Fibroblast of the aortic adventitia (primary cell): ENCODE measurements around the gene RPL41. TPM values are rescaled to one million over a fixed set of nuclear protein-coding genes. Genes with fewer than 3 reads are reported as not detected.

ENCODE experiments used
- DNase-seq: peaks from one replicate; pipeline ENCODE4 v3.0.0-alpha.2; 2010; ENCODE audit warnings: low read depth
- H3K4me3 ChIP-seq: 2 replicates; pipeline ENCODE4 v1.5.1; 2011; ENCODE audit warnings: low read depth, mild to moderate bottlenecking, control low read depth, low read length, moderate library complexity
- CTCF ChIP-seq: IDR thresholded peaks from 2 replicates; pipeline ENCODE4 v1.5.1; 2011; ENCODE audit warnings: mild to moderate bottlenecking, low read length, control low read depth, inconsistent platforms; ENCODE audit not compliant: insufficient read depth
- total RNA-seq: library from RNA; depleted of rRNA; stranded (reverse); fragments of >200 nt; gene quantifications from 2 replicates; pipeline ENCODE4 v1.2.3, GENCODE V29; 2012; ENCODE audit warnings: low replicate concordance

RPL41 gene
- total RNA-seq, 1 donor, result 2,772 TPM

- DNase-seq, result peak; percentile 63
- H3K4me3 ChIP-seq, result no peak overlapping the region
- TF ChIP-seq CTCF, result no peak
These were observed 30.3 kb downstream of the RPL41 start for GRCh38 chr12:56146492-56147460.

GRCh38 chr12:56150563-56150962 lies 34.1 kb downstream of the RPL41 start:
- peak; percentile 63 for DNase-seq
- no peak overlapping the region for H3K4me3 ChIP-seq
- TF ChIP-seq CTCF, result no peak

- peak overlapping the region; percentile 75 for H3K4me3 ChIP-seq
- peak; percentile 42 for TF ChIP-seq CTCF
- DNase-seq, result no peak
These were observed 35.3 kb downstream of the RPL41 start for GRCh38 chr12:56151672-56152131.

- DNase-seq, result peak; percentile 86
- peak within 1 kb of the TSS; percentile 75 for H3K4me3 ChIP-seq
- no peak for TF ChIP-seq CTCF
These were observed 35.8 kb downstream of the RPL41 start, which contains the start of gene MYL6B for GRCh38 chr12:56152132-56152755. Gene MYL6B (plus strand): TSS chr12:56152587. CDS start chr12:56153919, 1,332 bp downstream.

GRCh38 chr12:56152756-56153677 lies 36.6 kb downstream of the RPL41 start:
- TF ChIP-seq CTCF, result no peak
- DNase-seq, result no peak
- peak overlapping the region; percentile 75 for H3K4me3 ChIP-seq

- no peak for TF ChIP-seq CTCF
- H3K4me3 ChIP-seq, result peak overlapping the region; percentile 75
- no peak for DNase-seq
These were observed 37.2 kb downstream of the RPL41 start for GRCh38 chr12:56153678-56154065.
